Measurements from ENCODE around the gene AUTS2. TPM values are rescaled to one million over a fixed set of nuclear protein-coding genes. Genes with fewer than 3 reads are reported as not detected.

AUTS2 gene
- total and polyA plus RNA-seq, 10 of the 15 experiments (the other 5 are each of a cell fraction or from before 2014, with no cell fraction given), result 6.4 to 55.6 (median 21.6) TPM

- DNase-seq (ENCODE audit: low read depth, low spot score) (no peak), ATAC-seq (no peak), FAIRE-seq (no peak)
- Histone ChIP-seq H3K4me3 (no peak overlapping the region), H3K27me3 (replicated peaks in 1 of 2; ENCODE audit: control insufficient read depth in 2 of 2, insufficient read depth in 2 of 2, low read length in 1 of 2) (no peaks in the 10 kb centered on the region), H3K79me2 (ENCODE audit: control insufficient read depth, insufficient read depth, low read length) (peaks cover 2% of the 10 kb centered on the region), H3K36me3 (ENCODE audit: control insufficient read depth in 2 of 2, insufficient read depth in 2 of 2, low read length in 1 of 2) (peaks cover 0 to 11% of the 10 kb centered on the region in 2 experiments; a peak in 2 of 4 replicates), H3K4me2 (ENCODE audit: control insufficient read depth, insufficient read depth) (no peak overlapping the region), H3K27ac (ENCODE audit: control insufficient read depth, insufficient read depth) (no peak overlapping the region), H3K9me3 (replicated peaks; ENCODE audit: control insufficient read depth, insufficient read depth, low read length) (peaks cover 11% of the 10 kb centered on the region; the same call in 2 of the 3 replicates), H4K20me1 (ENCODE audit: control insufficient read depth, insufficient read depth) (no peaks in the 10 kb centered on the region), H3K9ac (ENCODE audit: control insufficient read depth, insufficient read depth, low read length) (no peak overlapping the region), H2AFZ (ENCODE audit: control insufficient read depth, low read depth, low read length) (no peak overlapping the region), H3K4me1 (ENCODE audit: control insufficient read depth, insufficient read depth, low read length) (peaks cover 9% of the 10 kb centered on the region)
- ChIA-PET CTCF (no interaction called here), RAD21 (ENCODE audit: unreplicated experiment) (no interaction called here), SMC1A (ENCODE audit: uncharacterized antibody, unreplicated experiment) (interaction anchor here (0.8 to 1.7 kb wide), 4 partner anchors 12 to 87 kb away, joined by 3 to 4 read pairs (median 3); no protein-coding TSS in a partner anchor), POLR2A (no interaction called here)
- WGBS (ENCODE audit: insufficient coverage, insufficient replicate concordance, low lambda C conversion rate, missing lambda C conversion rate), result 92% methylated on average over 5 of the region's 6 CpGs
- in situ Hi-C loops (cut with MboI), result no loop called here
- no TSS peak for BruUV-seq (replicated peaks)
- intact Hi-C loops (cut with micrococcal nuclease; ENCODE audit: unreplicated experiment), result no loop called here
- TF ChIP-seq PAX8 (IDR thresholded peaks at IDR 0.05), result no peak
- TF ChIP-seq MYC (IDR thresholded peaks at IDR 0.05; ENCODE audit: insufficient read depth, insufficient read length, insufficient replicate concordance, low read length, severe bottlenecking), result no peak
- TF ChIP-seq CHD1 (IDR thresholded peaks at IDR 0.05; ENCODE audit: low read depth, low read length), result no peak
- TF ChIP-seq ZBED1 (IDR thresholded peaks at IDR 0.05; ENCODE audit: borderline replicate concordance), result no peak
- TF ChIP-seq E2F8 (IDR thresholded peaks at IDR 0.05; ENCODE audit: low read depth, partially characterized antibody), result no peak
- no peak for TF ChIP-seq CUX1 (IDR thresholded peaks at IDR 0.05; ENCODE audit: insufficient replicate concordance, low read depth, low read length)
- no peak for TF ChIP-seq CREB1 (IDR thresholded peaks at IDR 0.05; ENCODE audit: low read depth)
- no peak for TF ChIP-seq ZNF592 (IDR thresholded peaks at IDR 0.05)
- TF ChIP-seq SUZ12 (IDR thresholded peaks at IDR 0.05; ENCODE audit: unreplicated experiment), result no peak
- TF ChIP-seq IKZF1 (conservative IDR thresholded peaks at IDR 0.05), result no peak
- no peak for TF ChIP-seq SREBF1 (IDR thresholded peaks at IDR 0.05; ENCODE audit: low read length)
- TF ChIP-seq TBL1XR1 (IDR thresholded peaks at IDR 0.05; ENCODE audit: low read depth, low read length), result no peak
- TF ChIP-seq MEF2A (IDR thresholded peaks at IDR 0.05; ENCODE audit: insufficient read depth, low read depth, low read length), result no peak
These were observed 313.9 kb downstream of the AUTS2 start for GRCh38 chr7:69912141-69912540.

Data from GM12878 (cell line).